Smooth muscle cell (in vitro differentiated cells): ENCODE results near the gene HOXA13. TPM values are rescaled to one million over a fixed set of nuclear protein-coding genes. Genes with fewer than 3 reads are reported as not detected.

Experiments used
- DNase-seq: peaks from one replicate; lab custom pipeline; 2025; ENCODE audit not compliant: unreplicated experiment; lab: John Stamatoyannopoulos, UW
- H2AFZ ChIP-seq: fragments of 200-600 bp; sonication (generic); 2 replicates; pipeline ENCODE4 v1.6.0; 2016; ENCODE audit warnings: antibody characterized with exemption, low read depth, mild to moderate bottlenecking
- H3F3A ChIP-seq: fragments of 200-600 bp; sonication (generic); 2 replicates; pipeline ENCODE4 v1.6.0; 2017; ENCODE audit warnings: antibody characterized with exemption, low read depth
- H3K27ac ChIP-seq: fragments of 200-600 bp; sonication (generic); 2 replicates; pipeline ENCODE4 v1.5.1; 2016; ENCODE audit warnings: low read depth, mild to moderate bottlenecking
- H3K27me3 ChIP-seq: fragments of 200-600 bp; sonication (generic); 2 replicates; pipeline ENCODE4 v1.6.1; 2016; ENCODE audit warnings: low read depth, mild to moderate bottlenecking
- H3K36me3 ChIP-seq: fragments of 200-600 bp; sonication (generic); 2 replicates; pipeline ENCODE4 v1.5.1; 2016; ENCODE audit warnings: low read depth
- H3K4me1 ChIP-seq: fragments of 200-600 bp; sonication (generic); 2 replicates; pipeline ENCODE4 v1.5.1; 2016; ENCODE audit warnings: low read depth
- H3K4me2 ChIP-seq: fragments of 200-600 bp; sonication (generic); 2 replicates; pipeline ENCODE4 v1.6.0; 2016; ENCODE audit warnings: mild to moderate bottlenecking
- H3K4me3 ChIP-seq: fragments of 200-600 bp; sonication (generic); 2 replicates; pipeline ENCODE4 v1.5.1; 2016; ENCODE audit warnings: mild to moderate bottlenecking
- H3K79me2 ChIP-seq: fragments of 200-600 bp; sonication (generic); 2 replicates; pipeline ENCODE4 v1.6.0; 2016; ENCODE audit warnings: low read depth, mild to moderate bottlenecking
- H3K9ac ChIP-seq: fragments of 200-600 bp; sonication (generic); 2 replicates; pipeline ENCODE4 v1.6.0; 2016; ENCODE audit warnings: low read depth
- H3K9me3 ChIP-seq: fragments of 200-600 bp; sonication (generic); replicated peaks from 2 replicates; pipeline ENCODE4 v1.5.1; 2016; ENCODE audit warnings: low read depth
- H4K20me1 ChIP-seq: fragments of 200-600 bp; sonication (generic); 2 replicates; pipeline ENCODE4 v1.6.0; 2016; ENCODE audit warnings: low read depth
- CTCF ChIP-seq: fragments of 200-600 bp; sonication (generic); IDR thresholded peaks from 2 replicates; pipeline ENCODE4 v1.5.1; 2017; ENCODE audit warnings: borderline replicate concordance, mild to moderate bottlenecking, antibody characterized with exemption; ENCODE audit not compliant: insufficient read depth, poor library complexity, severe bottlenecking
- WGBS: methylation state at CpG from one replicate; pipeline ENCODE4 v1.1.7; 2016; ENCODE audit warnings: low lambda C conversion rate; 5-methylcytosine and 5-hydroxymethylcytosine counted together
- polyA plus RNA-seq: library from polyadenylated mRNA; unstranded; fragments of >200 nt; fragmentation: Nextera tagmentation; extraction: Ambion mirVana; gene quantifications from 2 replicates; pipeline ENCODE4 v1.2.1, GENCODE V29; 2016
- total RNA-seq: library from RNA; depleted of rRNA; stranded (reverse); fragments of >200 nt; gene quantifications from 2 replicates; pipeline ENCODE4 v1.2.3, GENCODE V29; 2014

The HOXA13 gene
- total and polyA plus RNA-seq, 2 experiments from 2014 or later = 10.0 to 14.2 TPM

DNA sequence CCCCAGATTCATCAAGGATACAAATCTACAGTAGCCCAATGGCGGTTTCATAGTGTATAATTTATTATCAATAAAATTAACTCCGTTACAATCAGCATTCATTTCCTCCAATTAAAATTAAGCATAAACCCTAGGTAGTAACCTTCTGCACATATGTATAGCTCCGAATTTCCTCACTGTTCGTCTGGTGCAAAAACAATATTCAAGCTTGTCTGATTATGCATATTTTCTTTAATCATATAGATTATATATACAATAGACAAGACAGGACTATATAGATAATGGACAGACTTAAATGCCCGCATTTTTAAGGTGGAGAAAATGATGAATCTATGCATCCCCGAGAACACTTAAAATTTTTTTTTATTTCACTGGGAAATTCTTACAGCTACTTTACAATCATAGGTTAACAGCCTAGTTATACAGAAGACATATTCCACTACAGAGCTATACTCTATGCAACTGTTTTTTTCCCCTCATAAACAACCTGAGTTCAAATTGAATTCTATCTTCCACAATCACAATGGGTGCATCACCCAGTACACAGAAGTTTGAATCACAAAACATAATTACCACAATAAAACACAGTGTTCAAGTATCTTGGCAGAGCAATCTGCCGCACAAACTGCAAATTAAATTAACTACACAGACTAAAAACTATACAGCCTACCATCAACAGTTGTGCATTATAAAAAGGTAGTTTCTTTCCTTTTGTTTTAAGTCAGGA, 37.2 kb downstream of the HOXA13 start:
- DNase-seq = no peak
- Histone ChIP-seq H4K20me1 (peaks cover 6% of the 10 kb centered on the region), H3K4me3 (peak overlapping the region; percentile 67), H3K79me2 (peaks cover 60% of the 10 kb centered on the region), H3K36me3 (no peaks in the 10 kb centered on the region), H2AFZ (no peak overlapping the region), H3K27me3 (peaks cover 62% of the 10 kb centered on the region), H3K9ac (peak overlapping the region; percentile 34), H3K27ac (no peak overlapping the region), H3K9me3 (no peaks in the 10 kb centered on the region), H3K4me2 (peak overlapping the region; percentile 89), H3F3A (no peaks in the 10 kb centered on the region), H3K4me1 (peaks cover 3% of the 10 kb centered on the region)
- no peak for TF ChIP-seq CTCF
- 61% methylated on average over 7 of the region's 7 CpGs for WGBS

GRCh38 chr7:27161721-27162560, 38.0 kb downstream of the HOXA13 start:
- WGBS = 21% methylated on average over 30 of the region's 30 CpGs
- DNase-seq = no peak
- Histone ChIP-seq H3K36me3 (no peaks in the 10 kb centered on the region), H3K27ac (peak overlapping the region; percentile 22), H3K4me3 (peak overlapping the region; percentile 67), H3K9me3 (no peaks in the 10 kb centered on the region), H3K4me2 (peak overlapping the region; percentile 89), H3K27me3 (peaks cover 62% of the 10 kb centered on the region), H3F3A (no peaks in the 10 kb centered on the region), H2AFZ (no peak overlapping the region), H3K9ac (no peak overlapping the region), H3K4me1 (peaks cover 3% of the 10 kb centered on the region), H3K79me2 (peaks cover 52% of the 10 kb centered on the region), H4K20me1 (peaks cover 6% of the 10 kb centered on the region)
- no peak for TF ChIP-seq CTCF

DNA sequence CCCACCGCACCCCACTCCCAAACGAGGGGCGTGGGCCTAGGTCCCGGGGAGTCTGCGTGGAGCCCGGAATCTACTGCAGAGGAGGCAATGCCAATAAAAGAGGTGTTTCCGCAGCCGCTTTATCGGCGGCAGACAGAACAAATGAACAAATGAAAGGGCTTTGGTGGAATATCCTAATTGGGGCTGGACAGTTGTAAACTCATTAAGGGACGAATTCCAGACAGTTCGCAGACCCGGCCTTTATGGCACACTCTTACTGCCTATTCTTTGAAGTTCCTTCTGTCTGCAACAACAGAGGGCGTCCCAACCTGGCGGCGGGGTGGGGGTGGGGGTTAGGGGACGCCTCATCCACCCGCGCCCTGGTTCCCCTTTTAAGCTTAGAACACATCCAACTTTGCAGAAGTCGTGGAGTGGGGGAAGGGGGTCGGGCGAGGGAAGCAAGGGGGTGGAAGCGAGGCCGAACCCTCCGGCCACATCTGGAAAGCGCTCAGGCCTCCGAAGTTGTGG, 38.6 kb downstream of the HOXA13 start:
- H3F3A ChIP-seq = no peaks in the 10 kb centered on the region
- no peaks in the 10 kb centered on the region for H3K9me3 ChIP-seq
- 6% methylated on average over 25 of the region's 27 CpGs for WGBS
- H3K27me3 ChIP-seq = peaks cover 63% of the 10 kb centered on the region
- H3K4me2 ChIP-seq = peak overlapping the region; percentile 89
- TF ChIP-seq CTCF = no peak
- H3K79me2 ChIP-seq = peaks cover 45% of the 10 kb centered on the region
- H2AFZ ChIP-seq = peak overlapping the region; percentile 77
- H4K20me1 ChIP-seq = peaks cover 6% of the 10 kb centered on the region
- peak overlapping the region; percentile 67 for H3K4me3 ChIP-seq
- H3K4me1 ChIP-seq = peaks cover 3% of the 10 kb centered on the region
- no peak for DNase-seq
- H3K9ac ChIP-seq = no peak overlapping the region
- no peak overlapping the region for H3K27ac ChIP-seq
- H3K36me3 ChIP-seq = no peaks in the 10 kb centered on the region
